WTC11 (cell line): ENCODE data around the gene MAP6D1. TPM values are rescaled to one million over a fixed set of nuclear protein-coding genes. Genes with fewer than 3 reads are reported as not detected.

ENCODE experiments used
- ATAC-seq: fragments of 200-7000 bp; cut with Tn5 transposase; 2 replicates; pipeline ENCODE4 v1.10.0; 2021; ENCODE audit warnings: mild to moderate bottlenecking, moderate library complexity
- CTCF ChIA-PET: fragments of 300-600 bp; sonication (Branson Sonifier 250); formaldehyde crosslinking; loops from one replicate; lab custom pipeline; 2021; ENCODE audit warnings: antibody characterized with exemption; lab: Charles Lee
- POLR2A ChIA-PET: fragments of 350-600 bp; sonication (Branson Sonifier 250); formaldehyde crosslinking; loops from one replicate; lab custom pipeline; 2021; ENCODE audit warnings: antibody characterized with exemption; lab: Charles Lee
- DNase-seq: peaks from one replicate; pipeline ENCODE4 v3.0.0; 2021; ENCODE audit warnings: low spot score
- H3K27ac Mint-ChIP-seq: 2 replicates; pipeline ENCODE4 v1.8.0; 2021; ENCODE audit warnings: mixed read lengths
- H3K27me3 Mint-ChIP-seq: 2 replicates; pipeline ENCODE4 v1.8.0; 2021; ENCODE audit warnings: low read depth, mild to moderate bottlenecking, moderate library complexity, mixed read lengths
- H3K36me3 Mint-ChIP-seq: 2 replicates; pipeline ENCODE4 v1.8.0; 2021; ENCODE audit warnings: mixed read lengths
- H3K4me1 Mint-ChIP-seq: 2 replicates; pipeline ENCODE4 v1.8.0; 2022; ENCODE audit warnings: mixed read lengths
- H3K4me3 Mint-ChIP-seq: 2 replicates; pipeline ENCODE4 v1.8.0; 2021; ENCODE audit warnings: mild to moderate bottlenecking, moderate library complexity, mixed read lengths
- H3K9me3 Mint-ChIP-seq: 2 replicates; pipeline ENCODE4 v1.8.0; 2021; ENCODE audit warnings: mixed read lengths
- ATF1 ChIP-seq: sonication (generic); formaldehyde crosslinking; IDR thresholded peaks from 2 replicates; pipeline ENCODE4 v1.8.1; 2023; ENCODE audit warnings: mild to moderate bottlenecking, moderate library complexity, missing genetic modification reagents
- E2F4 ChIP-seq: sonication (generic); formaldehyde crosslinking; IDR thresholded peaks from 2 replicates; pipeline ENCODE4 v1.8.1; 2022; ENCODE audit warnings: low read depth, mild to moderate bottlenecking, moderate library complexity, missing genetic modification reagents, borderline replicate concordance
- ESRRA ChIP-seq: sonication (generic); formaldehyde crosslinking; IDR thresholded peaks from 2 replicates; pipeline ENCODE4 v1.8.1; 2022; ENCODE audit warnings: mild to moderate bottlenecking, missing genetic modification reagents, borderline replicate concordance
- FOXJ3 ChIP-seq: sonication (generic); formaldehyde crosslinking; IDR thresholded peaks from 2 replicates; pipeline ENCODE4 v1.9.0; 2021; ENCODE audit warnings: missing genetic modification reagents, mild to moderate bottlenecking, borderline replicate concordance
- IRF1 ChIP-seq: sonication (generic); formaldehyde crosslinking; IDR thresholded peaks from 2 replicates; pipeline ENCODE4 v1.8.0; 2023; ENCODE audit warnings: missing genetic modification reagents
- JAZF1 ChIP-seq: fragments of 250-450 bp; sonication (Bioruptor Pico); IDR thresholded peaks from 2 replicates; pipeline ENCODE4 v1.9.0; 2021; ENCODE audit warnings: moderate library complexity, mild to moderate bottlenecking, inconsistent platforms
- JUN ChIP-seq: sonication (generic); formaldehyde crosslinking; IDR thresholded peaks from 2 replicates; pipeline ENCODE4 v1.8.0; 2023; ENCODE audit warnings: mild to moderate bottlenecking, missing genetic modification reagents
- MLX ChIP-seq: sonication (generic); formaldehyde crosslinking; IDR thresholded peaks from 2 replicates; pipeline ENCODE4 v1.8.1; 2023; ENCODE audit warnings: mild to moderate bottlenecking, missing genetic modification reagents, moderate library complexity
- MXD4 ChIP-seq: fragments of 250-450 bp; sonication (Bioruptor Pico); IDR thresholded peaks from 2 replicates; pipeline ENCODE4 v1.8.0; 2021; ENCODE audit warnings: mild to moderate bottlenecking, moderate library complexity, borderline replicate concordance
- MYBL2 ChIP-seq: sonication (generic); formaldehyde crosslinking; IDR thresholded peaks from 2 replicates; pipeline ENCODE4 v1.8.1; 2023; ENCODE audit warnings: mild to moderate bottlenecking, moderate library complexity, missing genetic modification reagents
- SOX15 ChIP-seq: fragments of 250-450 bp; sonication (Bioruptor Pico); IDR thresholded peaks from 2 replicates; pipeline ENCODE4 v1.9.0; 2021; ENCODE audit warnings: mild to moderate bottlenecking
- TP53 ChIP-seq: sonication (generic); formaldehyde crosslinking; IDR thresholded peaks from 2 replicates; pipeline ENCODE4 v1.8.1; 2023; ENCODE audit warnings: mild to moderate bottlenecking, missing genetic modification reagents
- ZNF219 ChIP-seq: sonication (generic); formaldehyde crosslinking; IDR thresholded peaks from 2 replicates; pipeline ENCODE4 v1.8.0; 2023; ENCODE audit warnings: missing genetic modification reagents, mild to moderate bottlenecking, borderline replicate concordance
- ZNF232 ChIP-seq: sonication (generic); formaldehyde crosslinking; IDR thresholded peaks from 2 replicates; pipeline ENCODE4 v1.8.0; 2022; ENCODE audit warnings: mild to moderate bottlenecking, missing genetic modification reagents
- ZNF423 ChIP-seq: fragments of 250-450 bp; sonication (Bioruptor Pico); IDR thresholded peaks from 2 replicates; pipeline ENCODE4 v2.1.2; 2022; ENCODE audit warnings: mild to moderate bottlenecking, moderate library complexity
- ZNF425 ChIP-seq: fragments of 250-450 bp; sonication (Bioruptor Pico); conservative IDR thresholded peaks from 2 replicates; pipeline ENCODE4 v1.9.0; 2021; ENCODE audit warnings: mild to moderate bottlenecking
- ZNF512 ChIP-seq: sonication (generic); formaldehyde crosslinking; IDR thresholded peaks from 2 replicates; pipeline ENCODE4 v1.8.1; 2022; ENCODE audit warnings: missing genetic modification reagents, borderline replicate concordance
- ZNF671 ChIP-seq: fragments of 250-450 bp; sonication (Bioruptor Pico); IDR thresholded peaks from 2 replicates; pipeline ENCODE4 v1.8.0; 2021; ENCODE audit warnings: mild to moderate bottlenecking
- total RNA-seq: library from RNA; stranded (reverse); gene quantifications from 3 replicates; pipeline ENCODE4 v1.2.3, GENCODE V29; 2021

MAP6D1 gene
- total RNA-seq, 1 experiment from 2014 or later, result 6.3 TPM

GRCh38 chr3:183808355-183808754, 17.0 kb downstream of the MAP6D1 start (continued):
- TF ChIP-seq MLX (CRISPR knock-in tag), result no peak
- no peak for TF ChIP-seq ATF1
- TF ChIP-seq FOXJ3 (CRISPR knock-in tag), result no peak
- TF ChIP-seq JAZF1, result no peak
- no peak for TF ChIP-seq ZNF219 (CRISPR knock-in tag)
- no peak for TF ChIP-seq ZNF671 (CRISPR knock-in tag)
- no peak for TF ChIP-seq E2F4 (CRISPR knock-in tag)

GRCh38 chr3:183807881-183808280, 17.5 kb downstream of the MAP6D1 start:
- Mint-ChIP-seq H3K27me3 (no peaks in the 10 kb centered on the region), H3K9me3 (no peaks in the 10 kb centered on the region), H3K4me3 (no peak overlapping the region), H3K4me1 (no peaks in the 10 kb centered on the region), H3K27ac (no peak overlapping the region), H3K36me3 (peaks cover 84% of the 10 kb centered on the region)
- DNase-seq (no peak), ATAC-seq (no peak)
- POLR2A ChIA-PET, result no interaction called here
- CTCF ChIA-PET, result no interaction called here
- TF ChIP-seq MLX (CRISPR knock-in tag), result no peak
- TF ChIP-seq, all 79 proteins: peak for 0

GRCh38 chr3:183807209-183807728, 18.1 kb downstream of the MAP6D1 start:
- no peak for DNase-seq
- ChIA-PET POLR2A (no interaction called here), CTCF (interaction anchor here (0.6 kb wide), 1 partner anchor 11 kb away, joined by 3 read pairs; no protein-coding TSS in a partner anchor)
- Mint-ChIP-seq H3K4me1 (no peaks in the 10 kb centered on the region), H3K9me3 (no peaks in the 10 kb centered on the region), H3K27ac (no peak overlapping the region), H3K27me3 (no peaks in the 10 kb centered on the region), H3K36me3 (peaks cover 85% of the 10 kb centered on the region), H3K4me3 (no peak overlapping the region)
- no peak for ATAC-seq
- TF ChIP-seq ZNF425 (CRISPR knock-in tag) (no peak), ESRRA (no peak), JUN (CRISPR knock-in tag) (no peak), TP53 (CRISPR knock-in tag) (no peak), IRF1 (CRISPR knock-in tag) (no peak), MYBL2 (CRISPR knock-in tag) (no peak), JAZF1 (no peak), SOX15 (CRISPR knock-in tag) (no peak), ZNF423 (no peak), MXD4 (CRISPR knock-in tag) (no peak), ZNF512 (no peak), ZNF232 (CRISPR knock-in tag) (no peak)
